Lower leg skin (tissue), 3 donors: ENCODE results near the gene USP10.

Experiments used
- CTCF ChIP-seq, 3 donors: fragments of 450-650 bp; IDR thresholded peaks; one replicate each; pipeline ENCODE4 v1.5.1; 2016; ENCODE audit warnings: antibody characterized with exemption in 3 of 3, mild to moderate bottlenecking in 3 of 3, moderate library complexity in 2 of 3
- POLR2A ChIP-seq, 2 donors: fragments of 450-650 bp; IDR thresholded peaks; one replicate each; pipeline ENCODE4 v1.6.1; 2016 to 2017; ENCODE audit warnings: antibody characterized with exemption in 2 of 2, mild to moderate bottlenecking in 1 of 2, moderate library complexity in 1 of 2

GRCh38 chr16:84761448-84762368 lies 61.9 kb downstream of the USP10 start:
- no peak for TF ChIP-seq CTCF (IDR thresholded peaks at IDR 0.05)
- TF ChIP-seq POLR2A (IDR thresholded peaks at IDR 0.05), result no peak
